MM.1S (cell line): ENCODE results near the gene CHRNA1.

ENCODE experiments used
- DNase-seq: peaks from one replicate; pipeline ENCODE4 v3.0.0-alpha.2; 2015
- H2AFZ ChIP-seq: fragments of 300-600 bp; sonication (generic); 2 replicates; pipeline ENCODE4 v1.6.0; 2016; ENCODE audit warnings: antibody characterized with exemption, low read length
- H3F3A ChIP-seq: fragments of 300-600 bp; sonication (generic); 2 replicates; pipeline ENCODE4 v1.6.1; 2016; ENCODE audit warnings: mild to moderate bottlenecking, antibody characterized with exemption, low read length, moderate library complexity, mixed read lengths; ENCODE audit not compliant: insufficient read depth
- H3K27ac ChIP-seq: fragments of 300-600 bp; sonication (generic); 2 replicates; pipeline ENCODE4 v1.5.1; 2016; ENCODE audit warnings: mild to moderate bottlenecking, low read length
- H3K27me3 ChIP-seq: fragments of 300-600 bp; sonication (generic); replicated peaks from 2 replicates; pipeline ENCODE4 v1.6.0; 2016; ENCODE audit warnings: low read length; ENCODE audit not compliant: insufficient read depth
- H3K36me3 ChIP-seq: fragments of 300-600 bp; sonication (generic); replicated peaks from 2 replicates; pipeline ENCODE4 v1.6.1; 2016; ENCODE audit warnings: mild to moderate bottlenecking, low read length, mixed read lengths; ENCODE audit not compliant: insufficient read depth
- H3K4me1 ChIP-seq: fragments of 300-600 bp; sonication (generic); 2 replicates; pipeline ENCODE4 v1.6.1; 2016; ENCODE audit warnings: low read length, mixed read lengths
- H3K4me2 ChIP-seq: fragments of 300-600 bp; sonication (generic); 2 replicates; pipeline ENCODE4 v1.6.0; 2016; ENCODE audit warnings: low read depth, low read length
- H3K4me3 ChIP-seq: fragments of 300-600 bp; sonication (generic); 2 replicates; pipeline ENCODE4 v1.5.1; 2016; ENCODE audit warnings: low read length, mixed read lengths
- H3K79me2 ChIP-seq: fragments of 300-600 bp; sonication (generic); 2 replicates; pipeline ENCODE4 v1.6.1; 2016; ENCODE audit warnings: mixed run types, low read length, mixed read lengths
- H3K9ac ChIP-seq: fragments of 300-600 bp; sonication (generic); 2 replicates; pipeline ENCODE4 v1.6.1; 2016; ENCODE audit warnings: low read length, mixed read lengths
- H3K9me2 ChIP-seq: fragments of 300-600 bp; sonication (generic); replicated peaks from 2 replicates; pipeline ENCODE4 v1.6.1; 2016; ENCODE audit warnings: mild to moderate bottlenecking, low read length, mixed read lengths; ENCODE audit not compliant: insufficient read depth
- H3K9me3 ChIP-seq: fragments of 300-600 bp; sonication (generic); replicated peaks from 2 replicates; pipeline ENCODE4 v1.6.1; 2016; ENCODE audit warnings: mild to moderate bottlenecking, low read length, mixed read lengths; ENCODE audit not compliant: insufficient read depth
- H4K20me1 ChIP-seq: fragments of 300-600 bp; sonication (generic); 2 replicates; pipeline ENCODE4 v1.6.1; 2016; ENCODE audit warnings: mild to moderate bottlenecking, low read length, moderate library complexity, mixed read lengths; ENCODE audit not compliant: insufficient read depth
- EZH2 ChIP-seq: fragments of 300-600 bp; sonication (generic); optimal IDR thresholded peaks from 2 replicates; pipeline ENCODE3; 2017; ENCODE audit warnings: low read depth, mild to moderate bottlenecking, antibody characterized with exemption, low read length, mixed read lengths
- EZH2phosphoT487 ChIP-seq: fragments of 300-600 bp; sonication (generic); IDR thresholded peaks from 2 replicates; pipeline ENCODE4 v1.6.1; 2018; ENCODE audit warnings: antibody characterized with exemption, low read length
- TF ChIP-seq, protein P1 (sequence below): fragments of 300-600 bp; sonication (generic); IDR thresholded peaks from 2 replicates; pipeline ENCODE4 v1.5.1; 2016; ENCODE audit warnings: antibody characterized with exemption, low read length, mixed read lengths

The CHRNA1 gene

GRCh38 chr2:174789001-174789400 is 24.7 kb upstream of the CHRNA1 start:
- no peaks in the 10 kb centered on the region for H3K9me2 ChIP-seq
- no peak overlapping the region for H3K27ac ChIP-seq
- no peaks in the 10 kb centered on the region for H3K36me3 ChIP-seq
- no peaks in the 10 kb centered on the region for H3K27me3 ChIP-seq
- H3K9me3 ChIP-seq = no peaks in the 10 kb centered on the region
- no peak for DNase-seq
- H3K79me2 ChIP-seq = no peaks in the 10 kb centered on the region
- no peaks in the 10 kb centered on the region for H4K20me1 ChIP-seq
- H3K4me2 ChIP-seq = no peak overlapping the region
- peaks cover 16% of the 10 kb centered on the region for H3K4me1 ChIP-seq
- no peak overlapping the region for H3K4me3 ChIP-seq
- H3K9ac ChIP-seq = no peak overlapping the region
- no peak overlapping the region for H2AFZ ChIP-seq
- H3F3A ChIP-seq = no peaks in the 10 kb centered on the region
- TF ChIP-seq EZH2phosphoT487 (no peak), EZH2 (no peak)
- TF ChIP-seq, protein P1, sequence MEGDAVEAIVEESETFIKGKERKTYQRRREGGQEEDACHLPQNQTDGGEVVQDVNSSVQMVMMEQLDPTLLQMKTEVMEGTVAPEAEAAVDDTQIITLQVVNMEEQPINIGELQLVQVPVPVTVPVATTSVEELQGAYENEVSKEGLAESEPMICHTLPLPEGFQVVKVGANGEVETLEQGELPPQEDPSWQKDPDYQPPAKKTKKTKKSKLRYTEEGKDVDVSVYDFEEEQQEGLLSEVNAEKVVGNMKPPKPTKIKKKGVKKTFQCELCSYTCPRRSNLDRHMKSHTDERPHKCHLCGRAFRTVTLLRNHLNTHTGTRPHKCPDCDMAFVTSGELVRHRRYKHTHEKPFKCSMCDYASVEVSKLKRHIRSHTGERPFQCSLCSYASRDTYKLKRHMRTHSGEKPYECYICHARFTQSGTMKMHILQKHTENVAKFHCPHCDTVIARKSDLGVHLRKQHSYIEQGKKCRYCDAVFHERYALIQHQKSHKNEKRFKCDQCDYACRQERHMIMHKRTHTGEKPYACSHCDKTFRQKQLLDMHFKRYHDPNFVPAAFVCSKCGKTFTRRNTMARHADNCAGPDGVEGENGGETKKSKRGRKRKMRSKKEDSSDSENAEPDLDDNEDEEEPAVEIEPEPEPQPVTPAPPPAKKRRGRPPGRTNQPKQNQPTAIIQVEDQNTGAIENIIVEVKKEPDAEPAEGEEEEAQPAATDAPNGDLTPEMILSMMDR = no peak

DNA sequence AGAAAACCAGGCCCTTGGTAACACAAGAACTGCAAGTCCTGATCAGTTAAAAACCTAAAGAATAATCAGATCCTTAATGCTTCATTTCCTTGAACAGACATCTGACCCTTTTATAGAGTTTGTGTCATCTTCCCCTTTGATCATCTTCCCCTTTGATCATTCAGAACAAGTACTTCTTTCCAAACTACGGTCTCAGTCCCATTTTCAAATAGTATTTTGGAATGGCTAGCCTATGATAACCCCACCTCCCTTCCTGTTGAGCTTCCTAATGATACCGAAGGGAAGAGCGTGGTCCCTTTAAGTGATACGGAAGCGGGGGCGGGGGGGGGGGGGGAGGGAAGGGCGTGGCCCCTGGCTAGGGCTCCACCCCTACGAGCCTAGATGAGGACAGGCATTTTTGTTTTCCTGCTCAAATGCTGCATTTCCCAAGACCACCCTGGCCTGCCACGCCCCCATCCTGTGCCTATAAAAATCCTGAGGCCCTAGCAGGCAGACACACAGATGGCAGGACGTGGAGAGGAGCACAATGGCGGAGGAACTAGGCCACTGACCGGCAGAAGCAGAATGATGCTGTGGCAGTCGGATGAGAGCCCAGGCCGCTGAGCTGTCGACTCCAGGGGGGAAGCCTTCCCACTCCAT is 24.1 kb upstream of the CHRNA1 start:
- H3K4me1 ChIP-seq = peaks cover 11% of the 10 kb centered on the region
- H2AFZ ChIP-seq = no peak overlapping the region
- TF ChIP-seq, protein P1 = no peak
- TF ChIP-seq EZH2phosphoT487 (no peak), EZH2 (no peak)
- no peak overlapping the region for H3K27ac ChIP-seq
- no peaks in the 10 kb centered on the region for H3K36me3 ChIP-seq
- no peak overlapping the region for H3K9ac ChIP-seq
- no peak overlapping the region for H3K4me3 ChIP-seq
- no peaks in the 10 kb centered on the region for H3K9me3 ChIP-seq
- H3F3A ChIP-seq = no peaks in the 10 kb centered on the region
- H3K79me2 ChIP-seq = no peaks in the 10 kb centered on the region
- H3K9me2 ChIP-seq = no peaks in the 10 kb centered on the region
- no peak for DNase-seq
- H4K20me1 ChIP-seq = no peaks in the 10 kb centered on the region
- no peaks in the 10 kb centered on the region for H3K27me3 ChIP-seq
- H3K4me2 ChIP-seq = no peak overlapping the region

DNA sequence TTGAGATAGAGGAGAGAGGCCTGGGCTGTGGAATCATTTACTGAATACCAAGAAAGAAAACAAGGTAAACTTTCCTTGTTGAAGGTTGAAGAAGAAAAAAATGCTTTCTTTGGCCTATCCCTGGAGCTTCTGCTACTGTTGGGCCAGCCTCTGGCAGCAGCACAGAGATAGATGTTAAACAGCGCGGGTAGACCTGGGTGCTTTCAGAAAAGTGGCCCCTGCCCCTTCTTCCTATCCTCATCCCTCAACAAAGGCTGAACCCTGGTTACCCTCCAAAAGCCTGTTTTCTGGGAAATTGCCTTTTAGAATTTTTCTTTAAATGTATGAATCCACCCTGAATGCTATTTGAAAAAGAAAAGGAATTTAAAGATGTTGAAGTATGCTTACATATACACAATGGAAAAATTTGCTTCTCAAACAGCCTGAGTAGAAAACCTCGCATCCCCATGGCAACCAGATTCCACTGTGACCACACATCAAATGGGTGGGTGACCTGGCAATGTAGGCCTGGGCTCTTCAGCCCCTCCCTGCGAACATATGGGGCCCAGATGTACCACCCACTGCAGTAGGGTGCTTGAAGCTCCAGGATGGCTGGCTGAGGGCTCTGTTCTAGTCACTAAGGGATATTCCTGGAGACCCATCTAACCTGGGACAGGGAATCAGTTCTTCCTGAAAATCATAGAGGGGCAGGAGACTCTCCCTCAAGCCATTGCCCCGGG is 23.4 kb upstream of the CHRNA1 start:
- no peak overlapping the region for H3K9ac ChIP-seq
- TF ChIP-seq, protein P1 = no peak
- TF ChIP-seq EZH2 (no peak), EZH2phosphoT487 (no peak)
- DNase-seq = no peak
- no peak overlapping the region for H2AFZ ChIP-seq
- H3K4me3 ChIP-seq = no peak overlapping the region
- H3K4me2 ChIP-seq = no peak overlapping the region
- H3F3A ChIP-seq = no peaks in the 10 kb centered on the region
- H3K79me2 ChIP-seq = no peaks in the 10 kb centered on the region
- peaks cover 6% of the 10 kb centered on the region; the same call in 1 of the 2 replicates for H3K4me1 ChIP-seq
- no peaks in the 10 kb centered on the region for H3K9me3 ChIP-seq
- no peaks in the 10 kb centered on the region for H4K20me1 ChIP-seq
- H3K27me3 ChIP-seq = no peaks in the 10 kb centered on the region
- no peaks in the 10 kb centered on the region for H3K9me2 ChIP-seq
- no peaks in the 10 kb centered on the region for H3K36me3 ChIP-seq
- H3K27ac ChIP-seq = no peak overlapping the region
